ENCODE measurements around the gene MAP4.

DNA sequence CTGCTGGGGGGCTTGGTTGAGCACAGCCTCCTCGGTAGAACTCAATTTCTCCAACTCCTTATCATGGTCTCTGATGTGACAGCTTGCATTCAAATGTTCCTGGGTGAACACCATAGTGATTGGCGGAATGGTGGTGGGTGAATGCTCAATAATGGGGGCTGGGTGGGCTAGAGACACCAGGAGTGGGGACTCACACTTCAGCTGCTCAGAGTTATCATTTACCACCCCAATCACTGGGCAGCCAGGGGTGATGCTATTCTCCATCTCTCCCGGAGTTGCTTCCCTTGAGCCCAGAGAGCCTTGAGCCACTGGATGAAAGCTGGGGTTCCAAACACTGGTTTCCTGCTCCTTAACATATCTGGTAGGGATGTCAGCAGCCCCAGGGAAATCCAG, 124.6 kb downstream of the MAP4 start:
- TF ChIP-seq, protein P1, sequence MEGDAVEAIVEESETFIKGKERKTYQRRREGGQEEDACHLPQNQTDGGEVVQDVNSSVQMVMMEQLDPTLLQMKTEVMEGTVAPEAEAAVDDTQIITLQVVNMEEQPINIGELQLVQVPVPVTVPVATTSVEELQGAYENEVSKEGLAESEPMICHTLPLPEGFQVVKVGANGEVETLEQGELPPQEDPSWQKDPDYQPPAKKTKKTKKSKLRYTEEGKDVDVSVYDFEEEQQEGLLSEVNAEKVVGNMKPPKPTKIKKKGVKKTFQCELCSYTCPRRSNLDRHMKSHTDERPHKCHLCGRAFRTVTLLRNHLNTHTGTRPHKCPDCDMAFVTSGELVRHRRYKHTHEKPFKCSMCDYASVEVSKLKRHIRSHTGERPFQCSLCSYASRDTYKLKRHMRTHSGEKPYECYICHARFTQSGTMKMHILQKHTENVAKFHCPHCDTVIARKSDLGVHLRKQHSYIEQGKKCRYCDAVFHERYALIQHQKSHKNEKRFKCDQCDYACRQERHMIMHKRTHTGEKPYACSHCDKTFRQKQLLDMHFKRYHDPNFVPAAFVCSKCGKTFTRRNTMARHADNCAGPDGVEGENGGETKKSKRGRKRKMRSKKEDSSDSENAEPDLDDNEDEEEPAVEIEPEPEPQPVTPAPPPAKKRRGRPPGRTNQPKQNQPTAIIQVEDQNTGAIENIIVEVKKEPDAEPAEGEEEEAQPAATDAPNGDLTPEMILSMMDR (conservative IDR thresholded peaks at IDR 0.05 in 1 of 2, IDR thresholded peaks at IDR 0.05 in 1 of 2; ENCODE audit: low read depth in 1 of 2, low read length in 2 of 2), result no peak
- TF ChIP-seq EZH2 (IDR thresholded peaks at IDR 0.05; ENCODE audit: low read length, missing control alignments), result no peak

Data from fibroblast of lung (primary cell).